Cardiac fibroblast (primary cell): ENCODE results near the gene IZUMO2.

Experiments used
- DNase-seq, 2 donors: peaks; one replicate each; pipeline versions ENCODE4 v3.0.0 to v3.0.0-alpha.2; 2010; ENCODE audit warnings: low read depth in 2 of 2
- H3K4me3 ChIP-seq, 2 donors: replicated peaks in 1 of 2; 1 replicate in 1 of 2; 2 replicates in 1 of 2; pipeline ENCODE4 v1.5.1; 2011; ENCODE audit warnings: low read depth in 2 of 2, low read length in 2 of 2, mild to moderate bottlenecking in 2 of 2, moderate library complexity in 1 of 2
- CTCF ChIP-seq: IDR thresholded peaks from one replicate; pipeline ENCODE4 v1.5.1; 2011; ENCODE audit warnings: low read depth, mild to moderate bottlenecking, low read length, inconsistent platforms

Gene IZUMO2

GRCh38 chr19:50162988-50163387 is at the start of gene IZUMO2:
IZUMO2 (minus strand) TSS chr19:50163281; CDS start chr19:50163194, 87 bp downstream.
- H3K4me3 ChIP-seq: no peak within 1 kb of the TSS
- TF ChIP-seq CTCF: no peak
- no peak for DNase-seq

GRCh38 chr19:50210425-50210824 is 47.3 kb upstream of the IZUMO2 start:
- TF ChIP-seq CTCF: no peak
- DNase-seq: no peak
- H3K4me3 ChIP-seq: no peak overlapping the region

GRCh38 chr19:50209131-50209530 is 46.0 kb upstream of the IZUMO2 start:
- no peak for TF ChIP-seq CTCF
- no peak for DNase-seq
- H3K4me3 ChIP-seq: no peak overlapping the region

- DNase-seq: no peak
- TF ChIP-seq CTCF: no peak
- H3K4me3 ChIP-seq: no peak overlapping the region
Observed at GRCh38 chr19:50207730-50208129, 44.6 kb upstream of the IZUMO2 start.

GRCh38 chr19:50206191-50206590 is 43.1 kb upstream of the IZUMO2 start:
- no peak for TF ChIP-seq CTCF
- no peak overlapping the region for H3K4me3 ChIP-seq
- no peak for DNase-seq

GRCh38 chr19:50205681-50206138 is 42.6 kb upstream of the IZUMO2 start:
- DNase-seq: no peak
- no peak for TF ChIP-seq CTCF
- no peak overlapping the region for H3K4me3 ChIP-seq
